GM18907 (cell line): ENCODE results near the gene TRPM3.

Experiments
- ATAC-seq: cut with Tn5 transposase; IDR thresholded peaks from one replicate; pipeline ENCODE4 v1.9.1; 2021; ENCODE audit warnings: mild to moderate bottlenecking, moderate library complexity; ENCODE audit not compliant: unreplicated experiment

Gene TRPM3

DNA sequence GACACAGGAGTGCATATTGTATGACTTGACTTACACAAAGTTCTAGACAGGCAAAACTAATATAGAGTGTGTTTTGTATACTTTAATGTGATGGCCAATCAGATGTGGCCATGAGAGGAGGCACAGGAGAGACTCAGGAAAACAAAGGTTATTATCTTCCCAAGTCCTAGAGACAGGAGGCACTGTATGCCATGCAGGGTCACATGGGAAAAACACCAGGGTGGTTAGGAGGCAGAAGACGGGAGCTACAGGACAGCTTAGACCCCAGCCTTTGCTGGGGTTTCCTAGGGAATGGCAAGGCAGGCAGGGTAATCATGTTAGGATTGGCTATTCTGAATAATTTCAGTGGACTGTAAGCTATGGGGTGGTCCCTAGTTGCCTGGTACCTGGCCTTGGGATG is 16.2 kb downstream of the TRPM3 start:
- ATAC-seq: no peak

DNA sequence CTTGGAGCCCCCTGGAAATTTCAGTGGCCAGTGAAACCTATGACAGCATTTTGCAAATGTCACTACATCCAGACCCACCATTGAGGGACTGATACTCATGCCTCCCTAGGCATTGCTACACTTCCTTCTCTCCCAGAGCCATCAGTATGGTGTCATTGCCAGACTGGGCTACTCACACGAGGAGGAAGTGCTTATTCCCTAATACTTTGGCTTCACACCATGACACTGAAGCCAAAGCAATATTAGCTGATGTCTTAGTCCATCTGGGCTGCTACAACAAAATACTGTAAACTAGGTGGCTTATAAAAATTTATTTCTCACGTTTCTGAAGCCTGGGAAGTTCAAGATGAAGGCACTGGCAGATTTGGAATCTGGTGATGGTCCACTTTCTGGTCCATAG is 22.6 kb downstream of the TRPM3 start:
- ATAC-seq: no peak

DNA sequence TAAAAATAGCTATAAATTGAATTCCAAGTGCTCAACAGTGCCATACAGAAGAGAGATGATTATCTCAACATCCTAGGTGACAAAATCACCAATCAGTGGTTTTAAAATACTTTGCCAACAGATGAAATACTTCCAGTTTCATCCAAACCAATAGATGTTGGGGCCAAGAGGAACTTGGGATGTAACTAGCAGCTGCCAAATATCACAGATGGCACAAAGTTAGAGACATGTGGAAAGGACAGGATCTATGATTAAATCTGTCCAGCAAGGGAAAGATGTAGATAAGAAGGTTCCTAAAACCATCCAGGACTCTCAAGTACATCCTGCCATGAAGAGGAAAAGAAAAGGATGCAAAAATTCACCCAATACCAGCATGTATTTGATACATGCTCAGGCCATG is 23.8 kb downstream of the TRPM3 start:
- ATAC-seq: no peak

DNA sequence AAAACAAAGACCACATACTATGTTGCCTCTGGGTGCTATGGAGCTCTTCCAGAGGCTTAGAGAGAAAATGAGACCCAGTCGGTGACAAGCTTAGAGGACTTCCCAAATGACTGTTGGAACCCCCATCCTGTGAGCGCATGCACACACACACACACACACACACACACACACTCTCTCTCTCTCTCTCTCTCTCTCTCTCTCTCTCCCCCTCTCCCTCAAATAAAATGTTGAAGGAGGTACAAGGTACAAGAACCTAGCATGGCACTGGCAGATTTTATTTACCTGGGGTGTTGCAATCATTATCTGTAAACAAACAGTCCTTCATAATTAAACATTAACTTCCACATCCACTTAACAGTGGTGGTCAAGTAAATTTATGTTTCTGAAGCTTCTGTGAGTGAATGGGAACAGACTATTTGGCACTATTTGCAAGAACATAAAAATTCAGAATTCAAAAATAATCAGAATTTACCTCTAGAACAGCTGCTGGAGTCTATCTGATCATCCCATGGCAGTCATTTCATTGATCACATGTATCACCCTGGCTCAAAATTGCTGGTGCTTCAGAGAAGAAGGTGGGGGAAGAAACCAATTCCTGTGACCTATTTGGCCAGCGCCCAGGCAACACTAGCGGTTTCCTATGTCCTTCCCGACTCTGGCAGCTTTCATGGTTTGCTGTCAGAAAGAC is 24.9 kb downstream of the TRPM3 start:
- no peak for ATAC-seq

GRCh38 chr9:71094708-71095251 is 26.6 kb downstream of the TRPM3 start:
- ATAC-seq: no peak

DNA sequence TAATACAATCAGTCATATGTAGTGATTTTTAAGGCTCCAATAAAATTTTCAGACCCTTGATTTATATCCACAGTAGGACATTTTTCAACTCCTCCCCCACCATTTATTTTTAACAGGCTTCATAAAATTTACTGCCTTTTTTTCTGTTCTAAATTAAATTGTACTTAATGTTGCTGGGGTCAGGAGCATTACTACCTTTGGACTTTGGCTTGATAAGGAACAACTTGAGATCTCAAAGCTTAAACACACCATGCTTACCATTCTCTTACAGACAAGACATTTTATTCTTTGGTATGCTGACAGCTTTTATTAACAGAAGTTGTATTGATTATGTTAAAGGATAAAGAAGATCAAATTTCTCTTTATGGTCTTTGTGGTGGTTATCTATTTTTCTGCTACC is 30.5 kb downstream of the TRPM3 start:
- no peak for ATAC-seq

DNA sequence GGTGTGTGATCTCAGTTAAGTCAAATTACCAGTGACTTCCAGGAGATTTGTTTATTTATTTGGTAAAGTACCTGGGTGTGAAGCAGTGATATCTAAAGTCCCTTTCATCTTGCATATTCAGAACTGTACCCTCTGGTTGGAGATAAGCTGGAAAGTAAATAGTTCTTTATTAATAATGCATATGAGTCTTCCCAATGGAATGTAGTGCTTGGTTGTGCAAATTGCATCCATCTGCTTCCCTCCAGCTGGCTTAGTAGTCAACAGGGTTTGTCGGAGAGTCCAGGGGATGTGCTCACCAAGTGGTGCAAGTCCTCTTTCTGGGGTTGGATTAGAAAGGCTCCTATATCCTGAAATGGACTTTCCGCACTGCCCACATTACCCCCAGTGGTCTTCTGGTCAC is 42.0 kb downstream of the TRPM3 start:
- ATAC-seq: no peak

DNA sequence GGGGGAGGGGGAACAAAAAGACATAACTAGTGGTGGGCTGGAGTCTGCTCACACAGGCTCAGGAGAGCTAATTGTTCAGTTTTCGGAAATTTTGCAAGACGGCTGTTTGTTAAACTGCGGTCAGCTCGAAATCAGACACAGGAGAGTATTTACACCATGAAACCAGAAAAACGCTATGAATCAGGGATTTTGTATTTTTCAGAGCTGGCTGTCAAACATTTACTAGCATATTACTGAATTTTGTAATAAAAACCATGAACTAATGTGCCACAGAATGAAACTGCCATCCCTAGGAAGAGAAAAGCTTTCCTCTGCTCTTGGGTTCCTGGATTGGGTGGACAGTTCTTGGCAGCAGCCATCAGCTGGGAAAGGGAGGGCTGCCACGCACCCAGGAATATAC is 45.3 kb downstream of the TRPM3 start:
- no peak for ATAC-seq

GRCh38 chr9:71073494-71073893 is 47.9 kb downstream of the TRPM3 start:
- ATAC-seq: no peak

- no peak for ATAC-seq
Observed at GRCh38 chr9:71072587-71072986, 48.8 kb downstream of the TRPM3 start.

DNA sequence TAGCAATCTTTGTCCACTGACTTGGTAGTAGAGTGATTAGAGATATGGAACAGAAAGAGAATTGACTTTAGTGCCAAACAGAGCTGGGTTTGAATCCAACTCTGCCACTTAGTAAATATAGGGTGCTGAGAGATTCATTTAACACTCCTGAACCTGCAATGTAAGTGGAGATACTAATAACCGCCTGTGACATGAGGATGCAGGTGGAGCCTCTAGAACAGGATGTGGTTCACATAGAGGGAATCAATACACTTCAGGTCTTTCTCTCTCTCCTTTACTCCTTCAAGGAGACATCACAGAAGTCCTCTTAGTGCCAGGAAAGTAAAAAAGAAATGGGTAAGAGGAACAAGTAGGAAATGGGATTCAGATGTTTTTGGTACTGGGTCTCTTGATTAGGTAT is 49.8 kb downstream of the TRPM3 start:
- no peak for ATAC-seq

DNA sequence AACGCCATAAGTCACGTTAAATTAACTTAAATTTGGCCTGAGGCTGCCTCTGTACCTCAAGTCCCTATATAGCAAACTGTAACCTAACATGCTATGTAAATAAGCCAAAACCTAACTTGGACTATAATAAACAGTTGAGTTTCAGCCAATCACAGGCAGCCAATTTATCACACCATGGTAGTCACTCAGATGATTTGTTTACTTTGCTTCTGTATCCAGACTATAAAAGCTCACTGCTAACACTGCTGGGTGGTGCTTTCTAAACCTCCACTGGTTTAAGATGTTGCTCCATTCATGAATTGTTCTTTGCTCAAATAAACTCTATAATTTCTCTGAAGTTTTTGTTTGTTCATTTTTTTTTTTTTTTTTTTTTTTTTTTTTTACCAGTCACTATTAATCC is 62.8 kb downstream of the TRPM3 start:
- no peak for ATAC-seq

DNA sequence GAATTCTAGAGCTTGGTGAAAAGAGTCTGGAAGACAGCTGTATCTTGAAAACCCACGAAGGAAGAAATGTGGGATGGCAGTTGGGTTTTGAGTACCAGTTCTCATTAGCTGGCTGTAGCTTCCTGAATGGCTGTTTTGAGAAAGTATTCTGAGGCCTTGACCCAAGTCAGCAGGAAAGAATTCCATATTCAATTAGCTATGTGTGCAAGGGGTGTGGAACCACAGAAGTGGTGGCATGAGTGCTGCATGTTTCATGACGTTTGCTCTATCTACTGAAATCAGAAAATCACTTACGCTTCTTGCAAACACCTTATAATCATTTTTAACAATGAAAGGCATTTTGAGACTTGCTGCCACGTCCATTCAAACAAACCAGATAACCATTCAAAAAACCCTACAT is 69.1 kb downstream of the TRPM3 start:
- ATAC-seq: no peak

DNA sequence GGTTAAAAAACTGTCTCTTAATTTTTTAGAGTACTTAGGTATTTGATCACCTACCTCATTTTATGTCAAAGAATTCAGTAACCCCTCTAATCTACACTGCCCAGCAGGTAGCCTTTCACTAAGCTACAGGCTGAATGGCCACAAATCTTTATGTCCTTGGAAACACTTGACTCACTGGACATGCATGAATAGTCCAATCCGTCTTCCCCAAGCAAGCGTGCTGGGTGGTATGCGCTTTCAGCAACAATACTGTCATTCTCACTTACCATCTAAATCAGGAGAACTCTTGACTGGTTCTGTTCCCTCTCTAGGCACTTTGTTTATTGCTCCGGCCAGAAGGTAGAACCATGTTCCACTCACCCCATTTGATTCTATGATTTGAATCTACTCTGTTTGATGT is 73.1 kb downstream of the TRPM3 start:
- no peak for ATAC-seq

DNA sequence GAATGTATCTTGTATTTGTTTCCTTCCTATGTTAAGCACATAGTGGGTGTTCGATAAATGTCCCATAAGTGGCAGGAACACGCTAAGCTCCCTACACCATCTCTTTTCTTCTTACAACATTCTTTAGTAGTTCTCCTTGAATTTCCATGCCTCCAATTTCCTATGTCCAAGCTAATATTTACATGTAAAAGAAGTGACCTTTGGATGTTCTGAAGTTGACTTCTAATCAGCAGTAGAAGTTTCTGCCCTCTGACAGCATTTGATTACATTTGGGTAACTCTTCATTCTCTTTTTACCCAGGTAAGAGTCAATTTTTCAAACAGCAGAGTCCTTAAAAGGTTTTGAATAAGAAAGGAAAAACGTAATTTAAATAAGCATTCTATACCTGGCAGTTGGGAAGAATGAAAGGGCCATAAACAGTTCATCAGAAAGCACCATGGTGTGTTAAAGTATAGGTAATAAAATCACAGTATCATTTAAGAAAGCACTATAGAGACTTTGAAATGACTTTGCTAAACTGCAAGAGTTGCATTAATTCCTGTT is 78.9 kb downstream of the TRPM3 start:
- no peak for ATAC-seq

GRCh38 chr9:71037521-71037920 is 83.9 kb downstream of the TRPM3 start:
- no peak for ATAC-seq

- ATAC-seq: no peak
Observed at GRCh38 chr9:71036501-71036900, 84.9 kb downstream of the TRPM3 start.

DNA sequence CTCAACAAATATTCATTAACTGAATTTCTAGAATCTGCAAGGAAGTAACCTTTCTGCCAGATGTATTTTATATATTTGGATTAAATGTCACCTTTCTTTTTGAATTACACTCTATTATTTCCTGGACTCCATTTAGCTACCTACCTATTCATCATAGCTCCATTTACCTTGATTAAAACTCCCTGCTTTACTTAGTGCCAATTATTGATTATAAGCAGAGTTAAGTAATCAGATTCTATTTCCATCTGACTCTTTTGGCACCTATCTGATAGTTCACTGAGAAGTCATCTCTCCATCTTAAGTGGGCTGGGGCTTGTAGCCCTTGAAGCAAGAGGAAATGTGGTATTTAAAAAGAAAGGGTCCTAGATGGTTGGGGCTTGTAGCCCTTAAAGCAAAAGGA is 88.6 kb downstream of the TRPM3 start:
- no peak for ATAC-seq

- ATAC-seq: no peak
Observed at GRCh38 chr9:71025728-71026127, 95.7 kb downstream of the TRPM3 start.

- no peak for ATAC-seq
Observed at GRCh38 chr9:71025201-71025600, 96.2 kb downstream of the TRPM3 start.

DNA sequence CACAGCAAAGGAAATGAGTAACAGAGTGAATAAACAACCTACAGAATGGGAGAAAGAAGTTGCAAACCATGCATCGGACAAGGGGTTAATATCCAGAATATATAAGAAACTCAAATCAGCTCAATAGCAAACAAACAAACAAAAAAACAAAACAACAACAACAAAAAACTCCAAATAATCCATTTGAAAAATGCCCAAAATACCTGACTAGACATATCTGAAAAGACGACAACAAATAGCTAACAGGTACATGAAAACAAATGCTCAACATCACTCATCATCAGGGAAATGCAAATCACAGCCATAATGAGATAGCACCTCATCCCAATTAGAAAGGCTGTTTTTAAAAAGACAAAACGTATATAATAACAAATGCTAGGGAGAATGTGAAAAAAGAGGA is 111.2 kb downstream of the TRPM3 start:
- ATAC-seq: no peak

DNA sequence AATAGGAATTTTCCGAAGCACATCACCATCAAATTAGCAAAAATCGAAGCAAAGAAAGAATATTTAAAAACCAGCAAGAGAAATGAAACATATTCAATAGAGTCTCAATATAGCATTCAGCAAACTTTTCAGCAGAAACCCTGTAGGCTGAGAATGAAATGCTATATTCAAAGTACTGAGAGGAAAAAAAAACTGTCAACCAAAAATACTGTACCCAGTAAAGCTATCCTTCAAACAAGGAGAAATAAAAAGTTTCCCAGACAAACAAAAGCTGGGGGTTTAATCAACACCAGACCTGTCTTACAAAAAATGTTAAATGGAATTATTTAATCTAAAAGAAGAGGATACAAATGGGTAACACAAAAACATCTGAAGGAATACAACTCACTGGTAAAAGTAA is 116.0 kb downstream of the TRPM3 start:
- ATAC-seq: no peak

GRCh38 chr9:71004196-71004595 is 117.2 kb downstream of the TRPM3 start:
- ATAC-seq: no peak
